Neuronal stem cell (in vitro differentiated cells): ENCODE data around the gene ANO7.

Source experiments
- DNase-seq: peaks from one replicate; pipeline ENCODE4 v3.0.0-alpha.2; 2013; ENCODE audit warnings: low spot score
- H2AFZ ChIP-seq: one replicate; pipeline ENCODE4 v1.6.1; 2013; ENCODE audit warnings: mild to moderate bottlenecking, low read length, inconsistent platforms
- H2AK5ac ChIP-seq: 2 replicates; pipeline ENCODE4 v1.6.1; 2013; ENCODE audit warnings: low read depth, mild to moderate bottlenecking, inconsistent platforms, low read length, moderate library complexity, mixed read lengths
- H2BK120ac ChIP-seq: 2 replicates; pipeline ENCODE4 v1.6.1; 2013; ENCODE audit warnings: low read depth, mild to moderate bottlenecking, inconsistent platforms, low read length, moderate library complexity, mixed read lengths
- H2BK12ac ChIP-seq: one replicate; pipeline ENCODE4 v1.6.1; 2013; ENCODE audit warnings: low read length, inconsistent platforms
- H2BK15ac ChIP-seq: 2 replicates; pipeline ENCODE4 v1.6.1; 2013; ENCODE audit warnings: mild to moderate bottlenecking, low read length, inconsistent platforms, mixed read lengths
- H2BK5ac ChIP-seq: one replicate; pipeline ENCODE4 v1.6.1; 2013; ENCODE audit warnings: inconsistent platforms, mild to moderate bottlenecking, low read length, moderate library complexity
- H3K14ac ChIP-seq: one replicate; pipeline ENCODE4 v1.6.1; 2013; ENCODE audit warnings: low read length, inconsistent platforms
- H3K18ac ChIP-seq: 2 replicates; pipeline ENCODE4 v1.6.1; 2013; ENCODE audit warnings: low read length, inconsistent platforms
- H3K23ac ChIP-seq: 2 replicates; pipeline ENCODE4 v1.6.1; 2013; ENCODE audit warnings: low read depth, mild to moderate bottlenecking, mixed read lengths, low read length, inconsistent platforms; ENCODE audit not compliant: poor library complexity
- H3K27ac ChIP-seq: replicated peaks from 3 replicates; pipeline ENCODE4 v1.5.1; 2013; ENCODE audit warnings: low read length, inconsistent platforms
- H3K27me3 ChIP-seq, 3 experiments: 2 replicates each; pipeline ENCODE4 v1.6.1; 2013; ENCODE audit warnings: low read length in 3 of 3, mild to moderate bottlenecking in 2 of 3, inconsistent platforms in 1 of 3, low read depth in 1 of 3, mixed read lengths in 1 of 3, moderate library complexity in 1 of 3; ENCODE audit not compliant: control insufficient read depth in 3 of 3, insufficient read depth in 3 of 3
- H3K36me3 ChIP-seq, 2 donors: replicated peaks in 1 of 2; 2 replicates each; pipeline ENCODE4 v1.6.1; 2013; ENCODE audit warnings: low read length in 2 of 2; ENCODE audit not compliant: control insufficient read depth in 2 of 2, insufficient read depth in 2 of 2
- H3K4ac ChIP-seq: 2 replicates; pipeline ENCODE4 v1.6.1; 2013; ENCODE audit warnings: inconsistent platforms, mild to moderate bottlenecking, low read length, moderate library complexity
- H3K4me1 ChIP-seq, 2 donors: 1 replicate in 1 of 2; 2 replicates in 1 of 2; pipeline ENCODE4 v1.6.1; 2013; ENCODE audit warnings: low read length in 2 of 2, low read depth in 1 of 2; ENCODE audit not compliant: control insufficient read depth in 2 of 2, insufficient read depth in 1 of 2
- H3K4me2 ChIP-seq: one replicate; pipeline ENCODE4 v1.6.1; 2013; ENCODE audit warnings: mild to moderate bottlenecking, low read length, inconsistent platforms; ENCODE audit not compliant: insufficient read depth, poor library complexity, severe bottlenecking
- H3K4me3 ChIP-seq, 2 donors: 2 replicates each; pipeline ENCODE4 v1.5.1; 2013; ENCODE audit warnings: low read length in 2 of 2, mild to moderate bottlenecking in 2 of 2, inconsistent platforms in 1 of 2, moderate library complexity in 1 of 2
- H3K79me1 ChIP-seq: one replicate; pipeline ENCODE4 v1.6.1; 2013; ENCODE audit warnings: low read depth, mild to moderate bottlenecking, inconsistent platforms, low read length, moderate library complexity
- H3K9ac ChIP-seq: one replicate; pipeline ENCODE4 v1.6.1; 2013; ENCODE audit warnings: mild to moderate bottlenecking, low read depth, low read length, inconsistent platforms; ENCODE audit not compliant: poor library complexity
- H3K9me3 ChIP-seq, 2 donors: replicated peaks in 1 of 2; 2 replicates each; pipeline versions ENCODE3 to v1.6.1; 2013; ENCODE audit warnings: low read length in 2 of 2, mild to moderate bottlenecking in 2 of 2, inconsistent platforms in 1 of 2, low read depth in 1 of 2, mixed read lengths in 1 of 2, moderate library complexity in 1 of 2; ENCODE audit not compliant: control insufficient read depth in 2 of 2, insufficient read depth in 1 of 2
- H4K8ac ChIP-seq: one replicate; pipeline ENCODE4 v1.6.1; 2013; ENCODE audit warnings: low read depth, mild to moderate bottlenecking, inconsistent platforms, low read length, moderate library complexity
- H4K91ac ChIP-seq: one replicate; pipeline ENCODE4 v1.6.1; 2013; ENCODE audit warnings: low read length, low read depth, mild to moderate bottlenecking, inconsistent platforms; ENCODE audit not compliant: poor library complexity
- WGBS, 2 donors: extraction: QIAGEN DNeasy Blood & Tissue Kit; methylation state at CpG; one replicate each; pipeline ENCODE4 v1.1.7; 2013; ENCODE audit warnings: missing lambda C conversion rate in 2 of 2, mixed read lengths in 1 of 2; ENCODE audit not compliant: insufficient read length in 2 of 2, insufficient replicate concordance in 1 of 2; ENCODE audit errors: extremely low coverage in 2 of 2; 5-methylcytosine and 5-hydroxymethylcytosine counted together

Gene ANO7

GRCh38 chr2:241271706-241272302, 83.3 kb downstream of the ANO7 start:
- Histone ChIP-seq H3K27ac (no peak overlapping the region), H3K9me3 (peaks cover 0 to 10% of the 10 kb centered on the region in 2 donors), H3K4me2 (peak overlapping the region; percentile 74), H3K9ac (peak overlapping the region; percentile 93), H3K4ac (no peak overlapping the region), H3K4me1 (peaks cover 4 to 7% of the 10 kb centered on the region in 2 donors), H2BK120ac (no peak overlapping the region), H2BK12ac (no peak overlapping the region), H4K91ac (no peak overlapping the region), H2BK5ac (peak overlapping the region; percentile 30), H2BK15ac (no peak overlapping the region), H3K27me3 (no peaks in the 10 kb centered on the region), H3K18ac (peak overlapping the region; percentile 73), H4K8ac (no peak overlapping the region), H3K4me3 (peak overlapping the region; percentile 64 to 89), H3K36me3 (peaks cover 6 to 36% of the 10 kb centered on the region in 2 donors), H3K14ac (no peak overlapping the region), H2AFZ (peak overlapping the region; percentile 86), H2AK5ac (no peak overlapping the region), H3K79me1 (peaks cover 6% of the 10 kb centered on the region), H3K23ac (peak overlapping the region; percentile 52)
- peak; percentile 20 for DNase-seq
- WGBS, 2 donors, result no CpG with 5 or more reads among the region's 37 CpGs

GRCh38 chr2:241272303-241273209, 84.1 kb downstream of the ANO7 start:
- DNase-seq, result peak; percentile 30

GRCh38 chr2:241273210-241274020, 84.9 kb downstream of the ANO7 start:
- Histone ChIP-seq H3K23ac (no peak overlapping the region), H2BK120ac (no peak overlapping the region), H4K91ac (no peak overlapping the region), H3K14ac (no peak overlapping the region), H3K18ac (no peak overlapping the region), H3K36me3 (peaks cover 4 to 20% of the 10 kb centered on the region in 2 donors), H3K4me2 (peak overlapping the region; percentile 70), H3K27ac (no peak overlapping the region), H3K4me3 (peak overlapping the region; percentile 64), H4K8ac (no peak overlapping the region), H2AFZ (peak overlapping the region; percentile 82), H2BK12ac (no peak overlapping the region), H3K4ac (no peak overlapping the region), H2AK5ac (no peak overlapping the region), H2BK5ac (no peak overlapping the region), H3K9ac (peak overlapping the region; percentile 22), H3K27me3 (no peaks in the 10 kb centered on the region), H2BK15ac (no peak overlapping the region), H3K9me3 (peaks cover 0 to 10% of the 10 kb centered on the region in 2 donors), H3K4me1 (peaks cover 4 to 7% of the 10 kb centered on the region in 2 donors), H3K79me1 (peaks cover 5% of the 10 kb centered on the region)
- 100% methylated on average over 1 of the region's 21 CpGs; no CpG with 5 or more reads in 1 of the 2 donors for WGBS, 2 donors
- DNase-seq, result no peak

More at GRCh38 chr2:241272303-241273209, 84.1 kb downstream of the ANO7 start:
- Histone ChIP-seq H3K4me3 (peak overlapping the region; percentile 64 to 89), H2BK15ac (no peak overlapping the region), H2BK5ac (peak overlapping the region; percentile 30), H2AK5ac (no peak overlapping the region), H3K9me3 (peaks cover 0 to 10% of the 10 kb centered on the region in 2 donors), H3K18ac (peak overlapping the region; percentile 73), H3K9ac (peak overlapping the region; percentile 93), H4K91ac (no peak overlapping the region), H3K36me3 (peaks cover 6 to 29% of the 10 kb centered on the region in 2 donors), H3K4me1 (peaks cover 4 to 7% of the 10 kb centered on the region in 2 donors), H3K14ac (no peak overlapping the region), H4K8ac (no peak overlapping the region), H3K27ac (no peak overlapping the region), H3K4ac (no peak overlapping the region), H3K27me3 (no peaks in the 10 kb centered on the region), H2AFZ (peak overlapping the region; percentile 86), H3K79me1 (peaks cover 6% of the 10 kb centered on the region), H3K4me2 (peak overlapping the region; percentile 74), H3K23ac (no peak overlapping the region), H2BK12ac (no peak overlapping the region), H2BK120ac (no peak overlapping the region)
- no CpG with 5 or more reads among the region's 102 CpGs for WGBS, 2 donors
